ENCODE results near the gene GSK3A.

The GSK3A gene

DNA sequence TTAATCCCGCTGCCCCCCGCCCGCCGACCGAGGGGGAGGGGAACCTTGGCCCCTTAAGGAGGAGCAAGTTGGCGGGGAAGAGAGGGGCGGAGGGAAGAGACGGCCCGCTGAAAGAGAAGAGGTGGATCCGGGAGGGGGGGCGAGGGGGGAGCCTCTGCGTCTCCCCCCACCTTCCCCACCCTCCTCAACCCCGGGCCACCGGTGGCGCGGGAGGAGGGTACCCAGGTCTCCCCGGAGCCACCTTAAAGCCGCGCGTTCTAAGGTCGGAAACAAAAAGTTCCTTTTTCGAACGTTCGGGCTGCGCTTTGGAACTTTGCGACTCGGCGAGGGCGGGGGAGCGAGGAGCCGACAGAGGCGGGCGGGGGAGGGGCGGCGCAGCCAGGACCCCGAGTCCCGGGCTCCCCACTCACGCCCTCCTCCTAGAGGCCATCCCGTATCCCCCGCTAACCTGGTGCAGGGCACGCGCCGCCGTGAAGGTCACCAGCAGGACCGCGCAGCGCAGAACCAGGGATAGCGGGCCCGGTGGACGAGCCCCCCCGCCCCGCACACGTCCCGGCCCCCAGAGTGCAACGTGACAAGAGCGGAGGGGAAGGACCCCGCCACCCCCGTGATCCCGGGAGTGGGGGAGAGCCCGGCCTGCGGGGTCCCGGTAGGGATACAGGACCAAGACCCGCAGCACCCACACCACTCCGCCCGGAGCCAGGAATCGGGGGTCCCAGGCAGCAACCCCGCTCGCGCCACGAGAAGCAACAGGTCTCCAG is 11.9 kb upstream of the GSK3A start:
- H3K4me3 ChIP-seq (ENCODE audit: low read depth, low read length), result peak overlapping the region; percentile 95
- no peak for TF ChIP-seq CTCF (IDR thresholded peaks at IDR 0.05; ENCODE audit: borderline replicate concordance, insufficient read depth, low read depth, low read length)

GRCh38 chr19:42253245-42254088 is 11.1 kb upstream of the GSK3A start:
- peak overlapping the region; percentile 95 for H3K4me3 ChIP-seq (ENCODE audit: low read depth, low read length)
- no peak for TF ChIP-seq CTCF (IDR thresholded peaks at IDR 0.05; ENCODE audit: borderline replicate concordance, insufficient read depth, low read depth, low read length)

GRCh38 chr19:42252365-42253244 is 10.2 kb upstream of the GSK3A start:
- peak overlapping the region; percentile 95 for H3K4me3 ChIP-seq (ENCODE audit: low read depth, low read length)
- no peak for TF ChIP-seq CTCF (IDR thresholded peaks at IDR 0.05; ENCODE audit: borderline replicate concordance, insufficient read depth, low read depth, low read length)

- TF ChIP-seq CTCF (IDR thresholded peaks at IDR 0.05; ENCODE audit: borderline replicate concordance, insufficient read depth, low read depth, low read length), result no peak
- H3K4me3 ChIP-seq (ENCODE audit: low read depth, low read length), result no peak overlapping the region
These were observed 9.4 kb upstream of the GSK3A start for GRCh38 chr19:42251572-42252358.

DNA sequence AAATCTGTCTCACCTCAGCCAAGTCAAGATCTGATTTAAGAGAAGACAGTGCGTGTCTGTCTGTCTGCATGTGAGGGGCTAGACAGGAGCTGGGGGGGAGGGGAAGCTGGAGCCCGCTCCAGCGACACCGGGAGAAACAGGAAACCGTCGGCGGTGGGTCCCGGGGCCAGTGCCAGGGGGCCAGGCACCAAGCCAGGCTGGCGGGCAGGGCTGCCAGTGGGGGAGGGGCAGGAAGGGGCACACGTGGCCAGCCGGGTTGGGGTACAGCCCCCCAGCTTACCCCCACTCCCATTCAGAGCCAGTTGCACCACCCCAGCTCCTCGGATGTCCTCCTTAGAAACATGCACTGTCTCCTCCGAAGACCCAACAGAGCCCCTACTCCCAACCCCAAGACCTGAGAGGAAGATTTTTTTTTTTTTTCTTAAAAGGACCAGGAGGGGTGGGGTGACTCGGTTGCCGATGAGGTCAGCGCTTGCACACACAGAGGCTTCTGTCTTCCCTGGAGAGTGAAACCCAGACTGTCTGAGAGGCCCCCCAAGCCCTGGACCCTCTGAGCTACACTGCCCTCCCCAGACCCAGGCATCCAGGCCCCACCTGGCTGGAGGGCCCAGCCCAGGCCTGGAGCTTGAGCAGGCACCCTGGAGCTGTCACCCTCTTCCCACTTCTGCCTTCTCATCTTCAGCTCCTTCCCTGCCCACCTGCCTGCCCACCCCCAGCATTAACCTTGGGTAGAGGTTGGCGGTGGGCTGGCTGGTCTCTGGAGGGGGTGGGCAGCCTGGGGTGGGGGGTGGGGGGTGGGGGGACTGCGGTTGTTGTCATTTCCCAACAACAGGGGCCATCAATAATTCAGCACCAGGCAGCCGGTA is 8.5 kb upstream of the GSK3A start:
- no peak for TF ChIP-seq CTCF (IDR thresholded peaks at IDR 0.05; ENCODE audit: borderline replicate concordance, insufficient read depth, low read depth, low read length)
- H3K4me3 ChIP-seq (ENCODE audit: low read depth, low read length), result no peak overlapping the region
